CD4-positive, alpha-beta T cell treated with Interleukin-17A for 1 hour (primary cell): ENCODE data around the gene ASB3.
A peak's percentile ranks its signal among the peaks of the same experiment; 100 is the strongest.
"Not testable (repeated sequence)": the region's sequence is repeated elsewhere in the genome, so short reads cannot be mapped to it uniquely, and the experiment has no call there.

ENCODE experiments used
- DNase-seq: peaks from one replicate; pipeline ENCODE4 v3.0.0-alpha.2; 2020

ASB3 gene, protein sequence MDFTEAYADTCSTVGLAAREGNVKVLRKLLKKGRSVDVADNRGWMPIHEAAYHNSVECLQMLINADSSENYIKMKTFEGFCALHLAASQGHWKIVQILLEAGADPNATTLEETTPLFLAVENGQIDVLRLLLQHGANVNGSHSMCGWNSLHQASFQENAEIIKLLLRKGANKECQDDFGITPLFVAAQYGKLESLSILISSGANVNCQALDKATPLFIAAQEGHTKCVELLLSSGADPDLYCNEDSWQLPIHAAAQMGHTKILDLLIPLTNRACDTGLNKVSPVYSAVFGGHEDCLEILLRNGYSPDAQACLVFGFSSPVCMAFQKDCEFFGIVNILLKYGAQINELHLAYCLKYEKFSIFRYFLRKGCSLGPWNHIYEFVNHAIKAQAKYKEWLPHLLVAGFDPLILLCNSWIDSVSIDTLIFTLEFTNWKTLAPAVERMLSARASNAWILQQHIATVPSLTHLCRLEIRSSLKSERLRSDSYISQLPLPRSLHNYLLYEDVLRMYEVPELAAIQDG

GRCh38 chr2:53786705-53787613, at the start of gene ASB3, which contains the start of gene ERLEC1:
Gene ASB3 (minus strand): TSS chr2:53786953. CDS start chr2:53765572, 21,381 bp downstream.
Gene ERLEC1 (plus strand): TSS chr2:53787044. CDS start chr2:53787211, 167 bp downstream.
- peak; percentile 91 for DNase-seq

DNA sequence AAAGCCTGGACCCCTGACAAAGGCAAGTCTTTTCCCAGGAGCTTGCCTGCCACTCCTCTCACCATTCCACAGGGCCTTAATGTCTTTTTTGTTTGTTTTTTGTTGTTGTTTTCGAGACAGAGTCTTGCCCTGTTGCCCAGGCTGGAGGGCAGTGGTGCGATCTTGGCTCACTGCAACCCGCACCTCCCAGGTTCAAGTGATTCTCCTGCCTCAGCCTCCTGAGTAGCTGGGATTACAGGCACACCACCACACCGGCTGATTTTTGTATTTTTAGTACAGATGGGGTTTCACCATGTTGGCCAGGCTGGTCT, 43.2 kb upstream of the ASB3 start:
- not testable (repeated sequence) for DNase-seq

- DNase-seq, result no peak
These were observed 42.7 kb upstream of the ASB3 start for GRCh38 chr2:53829273-53829979.

DNA sequence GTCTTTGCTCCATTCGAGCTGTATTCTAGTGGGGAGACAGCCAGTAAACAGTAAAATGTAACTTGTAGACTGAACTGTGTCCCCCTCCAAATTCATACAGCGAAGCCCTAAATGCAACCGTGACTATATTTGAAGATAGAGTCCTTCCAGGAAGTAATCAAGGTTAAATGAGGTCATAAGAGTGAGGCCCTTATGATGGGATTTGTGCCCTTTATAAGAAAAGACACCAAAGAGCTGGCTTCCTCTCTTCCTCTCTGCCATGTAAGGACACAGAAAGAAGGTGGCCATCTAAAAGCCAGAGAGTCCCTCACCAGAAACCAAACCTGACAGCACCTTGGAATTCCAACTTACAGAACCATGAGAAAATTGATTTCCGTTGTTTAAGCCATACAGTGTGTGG, 41.6 kb upstream of the ASB3 start:
- DNase-seq, result no peak

DNA sequence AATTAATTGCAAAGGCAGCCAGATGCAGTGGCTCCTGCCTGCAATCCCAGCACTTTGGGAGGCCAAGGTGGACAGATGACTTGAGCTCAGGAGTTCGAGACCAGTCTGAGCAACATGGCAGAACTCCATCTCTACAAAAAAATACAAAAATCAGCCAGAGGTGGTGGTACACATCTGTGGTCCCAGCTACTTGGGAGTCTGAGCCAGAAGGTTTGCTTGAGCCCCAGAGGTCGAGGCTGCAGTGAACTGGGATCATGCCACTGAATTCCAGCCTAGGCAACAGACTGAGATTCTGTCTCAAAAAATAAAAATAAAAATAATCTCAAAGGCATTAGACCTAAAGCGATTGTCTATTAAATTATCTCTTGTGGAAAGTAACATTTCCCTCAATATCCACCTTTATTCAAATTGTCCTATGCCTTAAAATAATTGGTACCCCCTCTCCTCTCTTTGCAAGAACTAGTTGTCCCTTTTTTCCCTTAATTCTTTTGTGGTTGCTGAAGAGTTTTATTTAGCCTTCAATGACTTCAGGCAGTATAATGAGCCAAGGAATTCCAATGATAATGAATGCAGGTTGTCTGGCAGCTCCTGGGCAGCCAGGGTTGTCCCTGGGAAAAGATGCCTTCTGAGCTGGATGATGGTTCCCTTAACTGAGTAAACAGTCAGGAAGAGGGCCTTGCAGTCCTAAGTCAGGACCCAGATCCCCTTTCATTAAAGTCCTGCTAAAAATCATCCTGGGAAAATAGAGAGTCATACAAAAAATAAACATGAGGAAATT, 40.8 kb upstream of the ASB3 start:
- no peak for DNase-seq

GRCh38 chr2:53826587-53827397, 40.0 kb upstream of the ASB3 start:
- DNase-seq, result no peak

DNA sequence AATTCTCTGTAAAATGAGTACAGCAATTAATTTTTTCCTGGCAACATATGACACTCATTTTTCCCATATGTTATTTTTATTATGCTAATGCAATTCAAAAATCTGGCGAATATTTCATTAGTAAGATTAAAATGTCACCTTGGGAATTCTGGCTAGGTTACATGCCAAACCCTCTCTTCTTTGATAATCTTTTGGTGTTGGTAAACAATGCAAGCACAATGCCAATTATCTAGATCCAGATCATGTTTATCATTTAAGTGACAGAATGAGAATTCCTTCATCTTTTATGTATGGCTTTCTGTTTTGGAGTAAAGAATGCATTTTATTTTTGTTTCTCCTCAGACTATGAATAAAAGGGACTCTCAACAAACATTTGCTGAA, 39.3 kb upstream of the ASB3 start:
- no peak for DNase-seq

DNA sequence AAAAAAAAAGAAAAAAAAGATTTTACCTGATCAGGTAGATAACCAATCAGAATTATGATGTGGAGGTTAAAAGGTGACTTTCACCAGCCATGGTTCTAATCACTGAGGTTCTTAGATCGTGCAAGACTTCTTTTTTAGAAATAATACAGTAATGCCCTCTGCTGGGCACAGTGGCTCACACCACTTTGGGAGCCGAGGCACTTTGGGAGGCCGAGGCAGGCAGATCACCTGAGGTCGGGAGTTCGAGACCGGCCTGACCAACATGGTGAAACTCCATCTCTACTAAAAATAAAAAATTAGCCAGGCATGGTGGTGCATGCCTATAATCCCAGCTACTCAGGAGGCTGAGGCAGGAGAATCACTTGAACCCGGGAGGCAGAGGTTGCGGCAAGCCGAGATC, 36.9 kb upstream of the ASB3 start:
- peak; percentile 1 for DNase-seq

GRCh38 chr2:53821810-53822209, 35.1 kb upstream of the ASB3 start:
- no peak for DNase-seq

GRCh38 chr2:53820711-53821110, 34.0 kb upstream of the ASB3 start:
- no peak for DNase-seq

DNA sequence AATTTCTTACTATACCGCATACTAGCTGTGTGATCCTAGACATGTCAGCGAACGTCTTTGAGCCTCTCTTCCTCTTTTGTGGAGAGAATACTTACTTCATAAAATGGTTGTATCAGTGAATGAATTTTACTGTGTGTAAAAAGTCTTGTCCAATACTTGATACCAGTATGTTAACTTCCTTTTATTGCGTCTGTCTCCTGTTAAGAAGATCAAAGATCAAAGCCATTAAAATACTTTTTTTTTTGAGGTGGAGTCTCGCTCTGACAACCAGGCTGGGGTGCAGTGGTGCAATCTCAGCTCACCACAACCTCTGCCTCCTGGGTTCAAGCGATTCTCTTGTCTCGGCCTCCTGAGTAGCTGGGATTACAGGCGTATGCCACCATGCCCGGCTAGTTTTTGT, 33.3 kb upstream of the ASB3 start:
- DNase-seq, result no peak

DNA sequence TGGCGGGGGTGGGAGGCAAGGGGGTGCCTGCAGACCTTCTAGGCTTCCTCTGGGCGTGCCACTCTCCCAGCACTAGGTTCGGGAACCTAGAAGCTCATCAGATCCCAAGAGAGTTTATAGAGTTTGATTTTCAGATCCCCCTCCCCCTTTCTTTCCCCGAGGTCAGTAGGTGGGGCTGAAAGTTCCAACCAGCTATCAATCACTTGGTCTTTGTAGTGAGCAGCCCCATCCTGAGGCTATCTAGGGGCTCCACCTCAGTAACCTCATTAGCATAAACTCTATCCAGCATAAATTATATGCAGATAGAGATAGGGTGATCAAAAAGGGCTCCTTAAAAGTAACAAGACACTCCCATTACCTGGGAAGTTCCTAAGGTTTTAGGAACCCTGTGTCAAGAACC, 32.9 kb upstream of the ASB3 start:
- DNase-seq, result no peak

DNA sequence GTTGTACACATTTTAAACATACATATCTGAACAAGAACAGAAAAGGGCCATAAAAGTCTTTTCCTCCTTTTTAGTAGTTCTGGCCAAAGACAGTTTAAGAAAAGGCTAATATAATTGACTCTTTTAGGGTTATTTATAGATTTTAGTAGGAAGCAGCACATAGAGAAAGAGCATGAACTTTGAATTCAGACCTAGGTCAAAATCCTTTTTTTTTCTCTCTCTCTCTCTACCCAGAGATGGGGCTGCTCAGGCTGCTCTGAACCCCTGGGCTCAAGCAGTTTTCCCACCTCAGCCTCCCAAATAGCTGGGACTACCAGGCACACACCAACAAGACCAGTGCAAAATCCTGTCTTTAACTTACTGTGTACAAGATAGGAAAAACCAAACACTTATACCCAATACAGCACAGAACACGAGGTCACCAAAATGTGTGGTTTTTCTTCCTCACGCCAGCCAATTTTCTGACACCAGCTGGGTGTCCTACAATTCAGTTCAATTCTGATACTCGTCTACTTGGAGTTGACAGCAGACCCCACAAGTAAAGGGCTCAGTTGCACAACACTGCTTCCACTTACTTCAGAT, 32.2 kb upstream of the ASB3 start:
- DNase-seq, result no peak

DNA sequence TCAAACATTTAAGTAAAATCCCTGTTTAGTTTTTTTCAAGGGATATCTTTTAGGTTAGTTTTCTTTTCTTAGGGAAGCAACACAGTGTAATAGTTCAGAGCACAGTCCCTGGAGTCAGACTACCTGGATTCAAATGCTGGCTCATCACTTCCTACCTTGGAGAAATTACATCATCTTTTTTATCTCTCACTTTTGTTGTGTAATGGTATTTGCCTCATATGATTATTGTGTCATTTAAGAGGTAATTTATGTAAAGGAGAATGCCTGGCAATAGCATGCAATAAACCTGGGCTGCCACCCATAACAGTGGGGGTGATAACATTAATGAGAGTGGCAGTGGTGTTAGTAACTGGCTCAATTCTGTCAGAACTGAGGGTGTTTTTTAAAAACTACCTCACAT, 26.4 kb upstream of the ASB3 start:
- no peak for DNase-seq

DNA sequence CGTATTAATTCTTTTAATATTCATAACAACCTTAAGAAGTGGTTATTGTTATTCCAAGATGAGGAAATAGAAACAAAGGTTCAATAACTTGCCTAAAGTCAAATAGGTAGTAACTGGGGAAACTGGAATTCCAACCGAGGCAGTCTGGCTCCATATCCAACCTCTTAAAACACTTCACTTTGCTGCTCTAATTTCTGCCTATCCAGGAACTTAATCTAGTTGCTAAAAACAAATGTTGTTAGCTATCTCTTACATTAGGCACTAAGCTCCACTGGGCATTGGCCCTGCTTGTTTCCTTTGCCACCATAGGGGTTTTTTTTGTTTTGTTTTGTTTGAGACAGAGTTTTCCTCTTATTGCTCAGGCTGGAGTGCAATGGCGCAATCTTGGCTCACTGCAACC, 24.8 kb upstream of the ASB3 start:
- DNase-seq, result no peak

DNA sequence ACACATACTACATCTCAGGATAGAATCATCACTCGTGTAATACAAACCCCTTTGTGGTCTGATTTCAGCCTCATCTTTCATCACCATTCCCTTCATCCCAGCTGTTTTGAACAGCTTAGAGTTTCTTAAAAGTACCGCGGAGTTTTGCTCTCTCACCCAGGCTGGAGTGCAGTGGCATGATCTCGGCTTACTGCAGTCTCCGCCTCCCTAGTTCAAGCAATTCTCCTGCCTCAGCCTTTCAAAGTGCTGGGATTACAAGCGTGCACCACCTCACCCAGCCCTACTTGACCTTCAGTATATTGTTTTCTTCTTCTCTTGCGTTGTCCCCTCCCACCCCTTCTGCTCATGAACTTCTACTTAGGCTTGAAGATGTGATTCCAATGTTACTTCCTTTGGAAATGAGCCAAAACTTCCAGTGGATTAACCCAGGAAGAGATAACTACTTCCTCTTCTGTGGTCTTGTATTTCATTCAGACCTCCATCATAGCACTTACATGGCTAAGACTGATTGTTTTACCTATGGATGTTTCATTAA, 15.9 kb upstream of the ASB3 start:
- no peak for DNase-seq

GRCh38 chr2:53801547-53801946, 14.8 kb upstream of the ASB3 start:
- no peak for DNase-seq

DNA sequence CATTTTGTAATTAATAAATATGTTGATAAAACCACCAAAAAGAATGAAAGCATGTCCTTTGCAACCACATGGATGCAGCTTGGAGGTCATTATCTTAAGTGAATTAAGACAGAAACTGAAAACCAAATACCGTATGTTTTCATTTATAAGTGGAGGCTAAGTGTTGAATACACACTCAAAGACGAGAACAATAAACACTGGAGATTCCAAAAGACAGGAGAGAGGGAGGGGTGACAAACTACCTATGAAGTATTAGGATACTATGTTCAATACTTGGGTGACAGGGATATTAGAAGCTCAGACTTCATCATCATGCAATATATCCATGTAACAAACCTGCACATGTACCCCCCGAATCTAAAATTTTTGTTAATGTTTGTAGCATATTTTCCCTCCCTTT, 7.1 kb upstream of the ASB3 start:
- no peak for DNase-seq

DNA sequence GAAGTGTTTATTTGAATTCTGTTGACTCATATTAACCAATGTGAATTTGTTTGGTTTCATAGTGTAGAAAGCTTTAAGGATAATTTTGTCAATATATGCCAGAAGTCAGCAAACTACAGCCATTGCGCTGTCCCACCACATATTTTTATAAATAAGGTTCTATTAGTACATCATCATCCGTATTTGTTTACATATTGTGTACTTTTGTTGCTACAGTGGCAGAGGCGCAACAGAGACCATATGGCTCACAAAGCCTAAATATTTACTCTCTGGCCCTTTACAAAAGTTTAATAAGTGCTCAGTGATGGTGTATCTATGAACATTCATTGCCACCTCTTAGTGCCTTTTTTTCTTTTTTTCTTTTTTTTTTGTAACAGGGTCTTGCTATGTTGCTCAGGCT, 6.5 kb upstream of the ASB3 start:
- no peak for DNase-seq

GRCh38 chr2:53787614-53788289, 999 bp upstream of the ASB3 start:
- peak; percentile 16 for DNase-seq
